Non-pigmented ciliary epithelial cell (primary cell): ENCODE data around the gene LSM12.

Experiments
- DNase-seq: peaks from one replicate; pipeline ENCODE4 v3.0.0-alpha.2; 2010; ENCODE audit warnings: low read depth

The LSM12 gene

GRCh38 chr17:44095647-44096496 lies 29.4 kb upstream of the LSM12 start:
- peak; percentile 78 for DNase-seq

GRCh38 chr17:44095388-44095646 lies 28.8 kb upstream of the LSM12 start:
- DNase-seq, result no peak

- DNase-seq, result no peak
These were observed 28.4 kb upstream of the LSM12 start for GRCh38 chr17:44094701-44095387.

- DNase-seq, result no peak
These were observed 26.9 kb upstream of the LSM12 start for GRCh38 chr17:44093231-44093900.

DNA sequence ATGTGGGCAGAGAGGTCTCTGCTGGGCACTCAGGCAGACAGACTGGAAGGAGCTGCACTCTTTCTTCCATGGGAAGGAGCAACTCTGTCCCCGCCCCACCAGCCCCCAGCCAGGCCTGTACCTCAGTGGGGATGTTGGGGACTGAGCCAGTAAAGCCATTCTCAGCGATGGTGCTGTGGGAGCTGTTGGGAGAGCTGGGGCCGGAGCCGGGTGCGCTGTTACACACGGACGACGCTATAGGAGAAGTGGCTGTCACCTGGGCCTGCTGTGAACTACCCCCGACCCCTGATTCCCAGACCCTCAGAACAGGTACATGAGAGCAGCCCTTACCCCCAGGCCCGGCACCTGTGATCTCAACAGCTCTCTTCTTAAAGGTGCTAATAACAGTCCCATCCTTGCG lies 25.6 kb upstream of the LSM12 start:
- no peak for DNase-seq

DNA sequence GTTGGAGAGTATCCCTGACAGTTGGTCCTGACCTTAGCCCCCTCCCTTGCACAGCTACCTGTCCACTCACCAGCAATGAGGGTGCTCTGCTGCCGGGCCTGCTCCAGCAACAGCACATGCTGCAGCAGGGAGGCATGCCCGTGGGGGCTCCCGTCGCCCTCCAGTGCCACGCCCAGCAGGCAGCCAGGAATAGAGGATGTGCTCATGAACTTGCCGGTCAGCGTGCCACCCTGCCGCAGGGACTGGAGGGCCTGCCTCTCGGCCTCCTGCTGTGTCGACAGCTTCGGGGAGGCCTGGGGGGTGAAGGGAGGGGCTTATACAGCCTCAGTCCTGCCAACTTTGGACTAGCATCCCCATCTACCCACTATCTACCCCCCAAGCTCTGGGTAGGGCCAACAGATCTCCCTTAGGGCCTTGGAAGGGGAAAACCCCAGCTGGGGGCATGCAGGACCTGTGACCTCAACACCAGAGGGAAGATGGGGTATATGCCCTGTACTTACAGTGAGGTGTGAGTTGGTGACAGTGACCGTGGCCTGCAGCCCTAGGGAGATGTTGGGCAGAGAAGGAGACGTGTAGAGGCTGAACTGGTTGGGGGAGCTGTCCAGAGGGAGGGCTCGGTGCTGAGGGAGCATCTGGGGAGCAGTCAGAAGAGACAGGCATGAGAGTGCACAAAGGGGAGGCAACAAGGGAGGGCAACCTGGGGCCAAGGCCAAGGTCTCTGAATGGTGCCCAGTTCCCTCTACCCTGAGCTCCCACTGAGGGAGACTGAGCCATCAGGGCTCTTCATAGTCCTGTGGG lies 24.9 kb upstream of the LSM12 start:
- no peak for DNase-seq

DNA sequence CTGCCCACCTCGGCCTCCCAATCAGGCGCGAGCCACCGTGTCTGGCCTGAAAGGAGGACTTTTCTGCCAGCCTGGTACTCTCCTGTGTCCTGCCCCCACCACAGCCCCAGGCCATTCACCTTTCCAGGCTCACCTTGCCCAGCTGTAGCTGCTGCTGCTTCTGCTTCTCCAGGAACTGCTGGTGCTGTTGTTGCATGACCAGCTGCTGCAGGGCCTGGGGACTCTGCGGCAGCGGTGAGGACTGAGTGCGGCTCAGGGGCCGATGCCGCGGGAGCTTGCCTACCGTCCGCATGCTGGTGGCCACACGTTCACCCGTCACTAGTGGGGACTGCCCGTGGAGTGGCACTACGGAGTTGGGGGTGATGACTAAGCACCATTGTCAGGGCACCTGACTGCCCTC lies 21.8 kb upstream of the LSM12 start:
- no peak for DNase-seq

GRCh38 chr17:44087319-44087718 lies 20.8 kb upstream of the LSM12 start:
- DNase-seq, result no peak

DNA sequence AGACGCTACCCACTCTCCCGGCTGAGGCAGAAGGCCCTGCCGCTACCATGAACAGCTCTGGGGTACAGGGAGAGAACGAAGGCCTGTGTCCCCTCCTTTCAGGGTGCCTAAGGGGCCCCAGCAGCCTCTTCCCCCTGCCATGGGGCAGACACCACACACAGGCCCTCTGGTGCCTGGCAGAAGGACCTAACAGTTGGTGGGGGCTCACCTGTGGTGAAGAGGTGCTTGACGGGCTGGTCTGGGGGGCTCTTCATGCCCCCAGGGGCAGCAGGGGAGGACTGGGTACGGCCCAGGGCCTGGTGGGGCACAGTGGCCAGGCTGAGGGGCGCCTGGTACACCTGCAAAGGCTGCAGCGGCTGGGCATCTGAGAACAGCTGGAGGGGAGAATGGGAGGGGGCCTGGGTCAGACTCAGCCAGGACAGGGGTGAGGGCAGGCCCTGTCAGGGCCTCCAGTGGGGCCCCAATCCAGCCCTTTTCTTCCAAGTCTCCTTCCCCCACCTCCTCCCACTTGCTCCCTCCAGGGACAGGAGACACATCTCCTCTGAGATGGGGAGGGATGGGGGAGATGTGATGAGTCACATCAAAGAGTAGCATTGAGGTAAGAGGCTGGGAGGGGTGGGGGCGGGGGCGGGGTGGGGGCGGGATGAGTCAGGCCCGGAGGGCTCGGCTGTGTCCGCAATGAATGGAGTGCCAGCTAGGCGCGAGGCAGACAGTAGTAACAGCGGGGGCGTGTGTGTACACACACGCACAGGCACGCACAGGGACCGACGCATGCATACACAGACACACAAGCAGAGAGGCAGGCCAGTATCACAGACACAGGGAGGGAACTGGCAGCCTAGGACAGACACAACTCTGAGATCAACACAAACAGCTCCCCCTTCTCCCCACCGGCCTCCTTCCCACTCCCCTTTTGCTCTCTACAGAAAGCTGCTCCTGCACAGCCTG lies 20.2 kb upstream of the LSM12 start:
- peak; percentile 69 for DNase-seq

DNA sequence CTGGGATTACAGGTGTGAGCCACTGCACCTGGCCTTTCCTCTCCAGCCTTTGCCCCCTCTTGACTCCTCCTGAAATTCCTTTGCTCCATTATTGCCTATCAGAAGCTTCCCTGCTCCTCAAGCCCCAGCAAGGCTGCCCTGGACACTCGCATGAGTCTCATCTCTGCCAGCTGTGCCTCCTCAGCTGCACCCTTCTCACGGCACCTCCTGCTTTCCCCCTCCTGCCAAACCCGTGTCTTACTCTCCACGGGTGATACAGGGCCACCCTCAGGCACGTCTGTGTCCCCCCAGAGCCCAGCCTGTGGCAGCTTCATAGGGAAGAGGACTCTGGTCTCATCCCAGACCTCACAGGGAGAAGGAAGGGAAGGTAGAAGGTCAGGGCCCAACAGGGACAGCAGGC lies 19.4 kb upstream of the LSM12 start:
- no peak for DNase-seq

GRCh38 chr17:44084921-44085320 lies 18.4 kb upstream of the LSM12 start:
- DNase-seq, result no peak

- DNase-seq, result no peak
These were observed 17.7 kb upstream of the LSM12 start for GRCh38 chr17:44084131-44084538.

DNA sequence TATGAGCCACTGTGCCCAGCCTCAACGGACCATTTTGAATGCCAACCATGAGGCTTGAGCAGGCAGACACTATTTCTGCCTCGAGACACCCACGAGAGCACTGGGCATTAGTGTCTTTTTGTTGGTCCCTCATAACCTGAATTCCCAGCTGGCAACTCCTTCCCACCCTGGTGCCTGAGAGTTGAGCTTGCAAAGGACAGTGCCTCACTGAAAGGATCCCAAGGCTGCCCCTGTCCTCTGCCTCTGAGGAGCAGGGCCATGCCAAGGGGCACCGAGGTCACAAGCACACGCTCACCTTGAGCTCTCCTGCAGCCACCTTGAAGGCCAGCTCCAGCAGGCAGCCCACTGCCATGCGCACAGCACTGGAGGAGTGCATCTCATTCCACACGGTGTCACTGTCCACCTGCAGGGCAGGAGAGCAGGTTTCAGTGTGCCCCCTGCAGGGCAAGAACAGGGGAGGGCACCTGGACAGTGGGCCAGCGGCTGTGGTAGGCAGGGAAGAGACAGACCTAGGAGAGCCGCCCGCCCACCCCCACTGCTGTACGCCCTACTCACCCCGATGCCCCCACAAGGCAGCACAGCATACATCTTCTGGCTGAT lies 16.9 kb upstream of the LSM12 start:
- no peak for DNase-seq

DNA sequence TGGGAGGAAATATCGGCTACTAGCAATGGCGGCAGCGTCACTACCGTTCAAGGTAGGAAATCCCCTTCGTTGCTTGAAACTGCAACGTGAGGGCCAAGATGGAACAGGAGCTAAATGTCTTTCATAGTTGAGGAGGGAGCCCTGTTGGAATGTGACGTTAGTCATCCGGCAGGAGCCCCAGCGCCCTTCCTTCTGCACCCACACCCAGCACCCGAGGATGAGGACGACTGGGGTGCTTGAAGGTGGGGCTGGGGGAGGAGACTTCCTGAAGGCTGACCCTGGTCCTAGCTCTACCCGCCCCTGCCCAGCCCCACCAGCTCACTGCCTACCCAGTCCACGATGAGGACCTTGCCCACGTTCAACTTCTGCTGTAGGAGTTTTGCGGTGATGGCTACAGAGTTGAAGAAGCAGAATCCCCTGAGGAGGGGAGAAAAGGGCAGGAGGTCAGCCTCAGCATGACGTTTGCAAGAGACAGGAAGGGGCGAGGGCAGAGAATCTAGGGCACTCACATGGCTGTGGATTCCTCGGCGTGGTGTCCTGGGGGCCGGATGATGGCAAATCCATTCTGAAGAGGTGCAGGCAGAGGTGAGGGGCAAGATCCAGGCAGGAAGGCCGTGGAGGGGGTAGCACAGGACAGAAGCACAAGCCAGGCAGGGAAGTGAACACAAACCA lies 15.9 kb upstream of the LSM12 start:
- DNase-seq, result no peak

DNA sequence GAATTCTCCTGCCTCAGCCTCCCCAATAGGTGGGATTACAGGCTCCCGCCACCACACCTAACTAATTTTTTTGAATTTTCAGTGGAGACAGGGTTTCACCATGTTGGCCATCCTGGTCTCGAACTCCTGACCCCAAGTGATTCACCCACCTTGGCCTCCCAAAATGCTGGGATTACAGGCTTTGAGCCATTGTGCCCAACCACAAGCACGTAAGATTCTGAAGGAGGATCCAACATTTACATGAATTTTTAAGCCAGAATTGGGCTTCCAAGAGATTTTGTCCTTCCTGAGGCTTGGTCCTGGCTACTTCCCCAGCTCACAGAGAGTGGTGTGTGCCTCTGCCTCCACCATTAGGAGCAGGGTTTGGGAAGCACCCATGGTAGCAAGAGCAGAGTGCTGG lies 15.2 kb upstream of the LSM12 start:
- DNase-seq, result no peak

GRCh38 chr17:44079877-44080821 lies 13.7 kb upstream of the LSM12 start:
- DNase-seq, result no peak

DNA sequence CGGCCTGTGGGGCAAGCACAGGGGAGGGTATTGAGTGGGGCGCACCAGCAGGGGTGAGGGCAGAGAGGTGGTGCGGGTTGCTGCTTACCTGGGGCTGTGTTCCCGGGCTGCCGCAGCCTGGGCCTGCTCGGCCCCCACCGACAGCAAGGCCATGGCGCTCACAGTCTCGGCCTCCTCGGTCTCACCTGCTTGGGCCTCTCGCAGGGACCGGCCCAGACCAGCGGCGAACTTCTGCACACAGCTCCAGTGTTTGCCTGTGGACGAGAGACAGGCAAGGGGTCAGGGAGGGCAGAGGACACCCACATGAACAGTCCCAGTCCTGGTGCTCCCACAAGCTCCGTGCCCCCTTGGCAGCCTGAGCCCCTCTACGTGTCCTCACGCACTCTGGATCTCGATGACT lies 11.9 kb upstream of the LSM12 start:
- no peak for DNase-seq

GRCh38 chr17:44077595-44077909 lies 11.1 kb upstream of the LSM12 start:
- DNase-seq, result no peak
